ENCODE data around the gene RNF123. TPM values are rescaled to one million over a fixed set of nuclear protein-coding genes. Genes with fewer than 3 reads are reported as not detected.

The RNF123 gene
- total and polyA plus RNA-seq, 10 of the 15 experiments (the other 5 are each of a cell fraction or from before 2014, with no cell fraction given), result 4.2 to 31.5 (median 17.6) TPM

DNA sequence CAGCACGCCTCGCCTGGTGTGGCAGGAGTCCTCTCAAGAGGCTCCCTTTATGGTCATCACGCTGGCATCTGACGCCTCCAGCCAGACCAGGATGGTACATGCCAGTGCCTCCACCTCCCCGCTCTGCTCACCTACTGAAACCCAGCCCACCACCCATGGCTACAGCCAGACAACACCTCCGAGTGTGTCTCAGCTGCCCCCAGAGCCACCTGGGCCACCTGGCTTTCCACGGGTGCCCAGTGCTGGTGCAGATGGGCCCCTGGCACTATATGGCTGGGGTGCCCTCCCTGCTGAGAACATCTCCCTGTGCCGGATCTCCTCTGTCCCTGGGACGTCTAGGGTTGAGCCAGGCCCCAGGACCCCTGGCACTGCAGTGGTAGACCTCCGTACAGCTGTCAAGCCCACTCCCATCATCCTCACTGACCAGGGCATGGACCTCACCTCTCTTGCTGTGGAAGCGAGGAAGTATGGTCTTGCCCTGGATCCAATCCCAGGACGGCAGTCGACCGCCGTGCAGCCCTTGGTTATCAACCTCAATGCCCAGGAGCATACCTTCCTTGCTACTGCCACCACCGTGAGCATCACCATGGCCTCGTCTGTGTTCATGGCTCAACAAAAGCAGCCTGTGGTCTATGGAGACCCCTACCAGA lies 35.1 kb upstream of the RNF123 start (continued):
- TF ChIP-seq DPF2 (IDR thresholded peaks at IDR 0.05) (no peak), FOS (IDR thresholded peaks at IDR 0.05; ENCODE audit: borderline replicate concordance, extremely low read depth, insufficient read length) (no peak), ZNF24 (IDR thresholded peaks at IDR 0.05) (no peak), PML (IDR thresholded peaks at IDR 0.05; ENCODE audit: low read length) (no peak), NR2C2 (IDR thresholded peaks at IDR 0.05; ENCODE audit: borderline replicate concordance, control insufficient read depth, insufficient read length, low read depth) (no peak), NR2F1 (conservative IDR thresholded peaks at IDR 0.05) (no peak)

DNA sequence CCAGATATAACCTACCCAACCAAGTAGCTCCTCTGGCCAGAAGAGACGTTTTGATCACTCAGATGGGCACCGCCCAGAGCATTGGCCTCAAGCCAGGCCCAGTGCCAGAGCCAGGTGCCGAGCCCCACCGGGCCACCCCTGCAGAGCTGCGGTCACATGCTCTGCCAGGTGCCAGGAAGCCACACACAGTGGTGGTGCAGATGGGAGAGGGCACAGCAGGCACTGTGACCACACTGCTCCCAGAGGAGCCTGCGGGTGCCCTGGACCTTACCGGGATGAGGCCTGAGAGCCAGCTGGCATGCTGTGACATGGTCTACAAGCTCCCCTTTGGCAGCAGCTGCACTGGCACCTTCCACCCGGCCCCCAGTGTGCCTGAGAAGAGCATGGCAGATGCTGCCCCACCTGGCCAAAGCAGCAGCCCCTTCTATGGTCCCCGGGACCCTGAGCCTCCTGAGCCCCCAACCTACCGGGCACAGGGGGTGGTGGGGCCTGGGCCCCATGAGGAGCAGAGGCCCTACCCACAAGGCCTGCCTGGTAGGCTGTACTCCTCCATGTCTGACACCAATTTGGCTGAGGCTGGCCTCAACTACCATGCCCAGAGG lies 34.3 kb upstream of the RNF123 start:
- Histone ChIP-seq H3K36me3 (ENCODE audit: control insufficient read depth in 2 of 2, insufficient read depth in 2 of 2, low read length in 1 of 2) (no peaks in the 10 kb centered on the region), H3K9ac (ENCODE audit: control insufficient read depth, insufficient read depth, low read length) (no peak overlapping the region), H4K20me1 (ENCODE audit: control insufficient read depth, insufficient read depth) (no peaks in the 10 kb centered on the region), H3K4me2 (ENCODE audit: control insufficient read depth, insufficient read depth) (no peak overlapping the region), H3K4me1 (ENCODE audit: control insufficient read depth, insufficient read depth, low read length) (peaks cover 2% of the 10 kb centered on the region; the same call in 1 of the 2 replicates), H3K27ac (ENCODE audit: control insufficient read depth, insufficient read depth) (no peak overlapping the region), H2AFZ (ENCODE audit: control insufficient read depth, low read depth, low read length) (no peak overlapping the region), H3K9me3 (replicated peaks; ENCODE audit: control insufficient read depth, insufficient read depth, low read length) (no peaks in the 10 kb centered on the region), H3K79me2 (ENCODE audit: control insufficient read depth, insufficient read depth, low read length) (no peaks in the 10 kb centered on the region), H3K4me3 (no peak overlapping the region), H3K27me3 (replicated peaks in 1 of 2; ENCODE audit: control insufficient read depth in 2 of 2, insufficient read depth in 2 of 2, low read length in 1 of 2) (no peaks in the 10 kb centered on the region)
- no peak for ATAC-seq
- ChIA-PET SMC1A (ENCODE audit: uncharacterized antibody, unreplicated experiment) (no interaction called here), POLR2A (no interaction called here), RAD21 (ENCODE audit: unreplicated experiment) (interaction anchor here (2.4 kb wide), 1 partner anchor 116 kb away, joined by 13 read pairs; no protein-coding TSS in a partner anchor), CTCF (interaction anchor here (0.9 kb wide), 1 partner anchor 115 kb away, joined by 3 read pairs; no protein-coding TSS in a partner anchor)
- no peak for FAIRE-seq
- no TSS peak for BruUV-seq (replicated peaks)
- no peak for DNase-seq (ENCODE audit: low read depth, low spot score)
- intact Hi-C loops (cut with micrococcal nuclease; ENCODE audit: unreplicated experiment) (no loop called here), in situ Hi-C loops (cut with MboI) (no loop called here)
- WGBS (ENCODE audit: insufficient coverage, insufficient replicate concordance, low lambda C conversion rate, missing lambda C conversion rate), result 2% methylated on average over 10 of the region's 10 CpGs
- no peak for TF ChIP-seq SUPT20H (IDR thresholded peaks at IDR 0.05; ENCODE audit: borderline replicate concordance, control insufficient read depth, low read depth, low read length)
- TF ChIP-seq TBL1XR1 (IDR thresholded peaks at IDR 0.05; ENCODE audit: low read depth, low read length), result no peak
- TF ChIP-seq LARP7 (IDR thresholded peaks at IDR 0.05), result no peak
- TF ChIP-seq DPF2 (IDR thresholded peaks at IDR 0.05), result no peak
- no peak for TF ChIP-seq SPI1 (IDR thresholded peaks at IDR 0.05; ENCODE audit: borderline replicate concordance, insufficient read depth, low read depth, low read length)
- TF ChIP-seq YBX1 (IDR thresholded peaks at IDR 0.05), result no peak
